GM12872 (cell line): ENCODE measurements around the gene KRTAP9-6.

Experiments used
- CTCF ChIP-seq: IDR thresholded peaks from 3 replicates; pipeline ENCODE4 v1.5.1; 2011; ENCODE audit warnings: low read depth, mild to moderate bottlenecking, low read length, moderate library complexity; ENCODE audit not compliant: insufficient read depth

Gene KRTAP9-6

GRCh38 chr17:41278176-41278955, 13.2 kb downstream of the KRTAP9-6 start:
- no peak for TF ChIP-seq CTCF

GRCh38 chr17:41284043-41284442, 18.9 kb downstream of the KRTAP9-6 start:
- TF ChIP-seq CTCF, result no peak

GRCh38 chr17:41284546-41284945, 19.4 kb downstream of the KRTAP9-6 start:
- no peak for TF ChIP-seq CTCF

- no peak for TF ChIP-seq CTCF
These were observed 21.9 kb downstream of the KRTAP9-6 start for GRCh38 chr17:41287050-41287449.

- no peak for TF ChIP-seq CTCF
These were observed 28.8 kb downstream of the KRTAP9-6 start for GRCh38 chr17:41294016-41294415.

GRCh38 chr17:41296846-41297245, 31.7 kb downstream of the KRTAP9-6 start:
- no peak for TF ChIP-seq CTCF

- TF ChIP-seq CTCF, result no peak
These were observed 33.4 kb downstream of the KRTAP9-6 start for GRCh38 chr17:41298458-41299135.
